DND-41 (cell line): Measurements from ENCODE around the gene ARHGDIA.

Experiments
- CTCF ChIP-seq: IDR thresholded peaks from 2 replicates; pipeline ENCODE4 v1.5.1; 2012; ENCODE audit warnings: borderline replicate concordance, low read length, moderate library complexity, mild to moderate bottlenecking; ENCODE audit not compliant: poor library complexity, severe bottlenecking; ENCODE audit errors: extremely low read depth
- EZH2 ChIP-seq: IDR thresholded peaks from 3 replicates; pipeline ENCODE4 v1.6.1; 2012; ENCODE audit warnings: borderline replicate concordance, low read depth, mild to moderate bottlenecking, moderate library complexity, low read length, inconsistent platforms; ENCODE audit not compliant: severe bottlenecking

- no peak for TF ChIP-seq CTCF
- no peak for TF ChIP-seq EZH2
These were observed 41.3 kb downstream of the ARHGDIA start for GRCh38 chr17:81829858-81830257.
